ENCODE results near the gene ZNF785. TPM values are rescaled to one million over a fixed set of nuclear protein-coding genes. Genes with fewer than 3 reads are reported as not detected.

The ZNF785 gene
- total RNA-seq, 3 donors from 2014 or later (not counting 1 experiment from before 2014, with no cell fraction given): 7.5 to 15.2 (median 10.4) TPM

GRCh38 chr16:30567160-30567990 lies 18.1 kb downstream of the ZNF785 start:
- Mint-ChIP-seq H3K4me1 (peaks cover 19 to 25% of the 10 kb centered on the region in 2 donors), H3K27ac (peak overlapping the region; percentile 90 to 94), H3K27me3 (ENCODE audit: low read depth in 2 of 2) (no peaks in the 10 kb centered on the region), H3K36me3 (no peaks in the 10 kb centered on the region), H3K9me3 (no peaks in the 10 kb centered on the region), H3K4me3 (no peak overlapping the region)
- intact Hi-C loops (cut with micrococcal nuclease): no loop called here
- H3K4me3 ChIP-seq (ENCODE audit: low read length): no peak overlapping the region
- no peaks in the 10 kb centered on the region for H3K27me3 ChIP-seq (ENCODE audit: control insufficient read depth, insufficient read depth, low read length)
- no peaks in the 10 kb centered on the region for H3K36me3 ChIP-seq (ENCODE audit: control insufficient read depth, insufficient read depth, low read length)
- H3K9me3 ChIP-seq (ENCODE audit: control insufficient read depth, insufficient read depth, low read length): no peaks in the 10 kb centered on the region
- H3K4me1 ChIP-seq (ENCODE audit: control insufficient read depth, insufficient read depth, low read length): peaks cover 37% of the 10 kb centered on the region
- no peak for TF ChIP-seq CTCF (IDR thresholded peaks at IDR 0.05)
- H3K27ac ChIP-seq (ENCODE audit: low read length): peak overlapping the region; percentile 84
- peak in 1 of 3 donors; percentile 0 for ATAC-seq
- DNase-seq: peak in 1 of 2 donors; percentile 84
- WGBS (ENCODE audit: insufficient coverage): 77% methylated on average over 13 of the region's 14 CpGs

GRCh38 chr16:30566531-30566930 lies 19.0 kb downstream of the ZNF785 start:
- ATAC-seq (no peak), DNase-seq (no peak)
- no peaks in the 10 kb centered on the region for H3K9me3 ChIP-seq (ENCODE audit: control insufficient read depth, insufficient read depth, low read length)
- no peak for TF ChIP-seq CTCF (IDR thresholded peaks at IDR 0.05)
- no peaks in the 10 kb centered on the region for H3K27me3 ChIP-seq (ENCODE audit: control insufficient read depth, insufficient read depth, low read length)
- H3K27ac Mint-ChIP-seq: peak overlapping the region in 1 of 2 donors; percentile 94
- H3K36me3 Mint-ChIP-seq: no peaks in the 10 kb centered on the region
- H3K4me3 ChIP-seq (ENCODE audit: low read length): no peak overlapping the region
- peaks cover 0 to under 1% of the 10 kb centered on the region in 2 donors for H3K27me3 Mint-ChIP-seq (ENCODE audit: low read depth in 2 of 2)
- no peaks in the 10 kb centered on the region for H3K9me3 Mint-ChIP-seq
- no peak overlapping the region for H3K4me3 Mint-ChIP-seq
- no peaks in the 10 kb centered on the region for H3K36me3 ChIP-seq (ENCODE audit: control insufficient read depth, insufficient read depth, low read length)
- intact Hi-C loops (cut with micrococcal nuclease): no loop called here
- no peak overlapping the region for H3K27ac ChIP-seq (ENCODE audit: low read length)
- H3K4me1 ChIP-seq (ENCODE audit: control insufficient read depth, insufficient read depth, low read length): peaks cover 39% of the 10 kb centered on the region
- WGBS (ENCODE audit: insufficient coverage): 92% methylated on average over 4 of the region's 4 CpGs
- peaks cover 16 to 18% of the 10 kb centered on the region in 2 donors for H3K4me1 Mint-ChIP-seq

GRCh38 chr16:30565984-30566383 lies 19.5 kb downstream of the ZNF785 start:
- peaks cover 19 to 22% of the 10 kb centered on the region in 2 donors for H3K4me1 Mint-ChIP-seq
- Histone ChIP-seq H3K9me3 (ENCODE audit: control insufficient read depth, insufficient read depth, low read length) (no peaks in the 10 kb centered on the region), H3K27me3 (ENCODE audit: control insufficient read depth, insufficient read depth, low read length) (no peaks in the 10 kb centered on the region), H3K36me3 (ENCODE audit: control insufficient read depth, insufficient read depth, low read length) (no peaks in the 10 kb centered on the region), H3K27ac (ENCODE audit: low read length) (no peak overlapping the region), H3K4me3 (ENCODE audit: low read length) (no peak overlapping the region), H3K4me1 (ENCODE audit: control insufficient read depth, insufficient read depth, low read length) (peaks cover 41% of the 10 kb centered on the region)
- TF ChIP-seq CTCF (IDR thresholded peaks at IDR 0.05): no peak
- DNase-seq (no peak), ATAC-seq (no peak)
- WGBS (ENCODE audit: insufficient coverage): 89% methylated on average over 8 of the region's 8 CpGs
- H3K9me3 Mint-ChIP-seq: no peaks in the 10 kb centered on the region
- no peaks in the 10 kb centered on the region for H3K36me3 Mint-ChIP-seq
- no peak overlapping the region for H3K4me3 Mint-ChIP-seq
- H3K27ac Mint-ChIP-seq: peak overlapping the region in 1 of 2 donors; percentile 36
- H3K27me3 Mint-ChIP-seq (ENCODE audit: low read depth in 2 of 2): peaks cover 0 to 4% of the 10 kb centered on the region in 2 donors
- intact Hi-C loops (cut with micrococcal nuclease): no loop called here

All from natural killer cell (primary cell).